Hematopoietic multipotent progenitor cell treated with erythropoietin and hydrocortisone succinate and interleukin-3 and kit ligand, for 4 days (in vitro differentiated cells): Measurements from ENCODE around the gene ADRA2B.
"Not testable (repeated sequence)": the region's sequence is repeated elsewhere in the genome, so short reads cannot be mapped to it uniquely, and the experiment has no call there.

Source experiments
- DNase-seq: peaks from one replicate; pipeline ENCODE4 v3.0.0-alpha.2; 2015

The ADRA2B gene

GRCh38 chr2:96085541-96086355, 30.6 kb downstream of the ADRA2B start:
- no peak for DNase-seq

- DNase-seq, result not testable (repeated sequence)
Observed at GRCh38 chr2:96084858-96085518, 31.4 kb downstream of the ADRA2B start.

DNA sequence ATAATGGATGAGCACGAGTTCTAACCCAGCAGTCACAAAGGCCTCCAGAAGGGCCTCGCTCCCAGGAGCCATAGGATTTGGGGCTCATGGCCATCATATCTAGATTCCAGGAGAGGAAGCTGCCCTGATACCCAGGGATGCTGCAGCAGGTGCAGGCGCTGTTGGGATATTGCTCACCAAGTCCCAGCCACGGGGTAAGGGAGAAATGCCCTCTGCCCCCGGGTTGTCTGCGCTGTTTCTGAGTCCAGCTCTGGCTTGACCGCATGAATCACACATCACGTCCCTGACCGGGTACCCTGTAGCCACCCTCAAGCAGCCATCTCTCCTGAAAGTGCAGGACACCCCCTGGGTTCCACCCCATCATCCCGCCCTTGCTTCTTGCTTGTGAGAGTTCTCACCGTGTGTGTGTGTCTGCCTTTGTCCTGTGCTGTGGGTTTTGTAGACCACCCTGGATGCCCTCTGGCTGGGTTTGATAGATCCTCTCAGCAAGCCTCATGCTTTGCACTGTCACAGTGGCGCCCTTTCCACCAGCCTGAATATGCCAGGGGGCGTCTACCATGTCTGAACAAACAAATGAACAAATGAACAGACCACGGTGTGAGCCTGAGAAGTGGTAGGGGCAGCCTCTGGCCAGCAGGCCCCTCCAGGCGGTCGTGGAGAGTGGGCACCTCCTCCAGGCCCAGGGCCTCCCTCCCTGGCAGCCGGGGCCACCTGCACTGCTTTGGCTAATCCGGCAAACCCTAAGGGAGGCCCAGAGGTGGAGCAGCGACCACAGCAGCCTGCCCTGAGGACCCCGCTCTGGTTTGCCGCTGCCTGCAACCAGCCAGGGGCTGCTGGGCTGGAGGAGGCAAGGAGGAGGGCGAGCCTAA, 32.1 kb downstream of the ADRA2B start:
- no peak for DNase-seq

- DNase-seq, result no peak
Observed at GRCh38 chr2:96083064-96083939, 33.1 kb downstream of the ADRA2B start.

DNA sequence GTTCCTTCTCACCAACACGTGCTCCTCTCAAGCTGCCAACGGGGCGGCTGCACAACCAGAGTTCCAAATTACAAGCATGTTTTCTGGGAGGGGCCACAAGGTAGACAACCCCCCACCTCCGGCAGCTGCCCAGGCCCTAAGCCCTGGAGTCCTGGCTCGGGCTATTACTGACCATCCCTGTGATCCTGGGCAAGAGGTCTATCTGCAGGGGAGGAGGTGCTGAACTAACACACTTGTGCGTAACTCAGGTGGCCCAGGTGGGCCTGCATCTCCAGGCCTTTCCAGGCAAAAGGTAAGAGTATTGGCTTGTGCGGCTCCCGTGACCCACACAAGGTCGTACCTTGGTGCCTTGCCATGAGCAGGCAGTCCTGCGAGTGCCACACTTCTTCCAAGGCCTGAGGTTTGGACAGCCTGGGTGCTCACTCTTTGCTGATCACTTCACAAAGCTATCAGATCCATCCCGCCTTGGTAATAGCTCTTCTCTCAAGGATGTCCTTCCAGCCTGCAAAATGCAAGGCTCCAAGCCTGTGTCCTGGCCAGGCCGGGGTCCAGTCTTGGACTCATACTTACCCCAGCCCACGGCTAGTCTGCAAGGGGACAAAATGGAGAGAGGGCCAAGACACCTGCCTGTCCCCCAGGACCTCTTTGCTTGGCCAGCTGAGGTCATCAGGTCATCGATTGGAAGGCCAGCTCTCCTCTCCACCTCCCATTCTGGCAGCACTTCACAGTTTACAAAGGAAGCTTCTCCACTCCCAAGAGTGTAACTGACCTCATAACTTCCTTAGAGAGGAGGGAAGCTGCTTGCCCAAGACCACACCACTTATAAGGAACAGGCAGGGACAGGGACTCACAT, 33.9 kb downstream of the ADRA2B start:
- no peak for DNase-seq

GRCh38 chr2:96081042-96081441, 35.3 kb downstream of the ADRA2B start:
- no peak for DNase-seq

DNA sequence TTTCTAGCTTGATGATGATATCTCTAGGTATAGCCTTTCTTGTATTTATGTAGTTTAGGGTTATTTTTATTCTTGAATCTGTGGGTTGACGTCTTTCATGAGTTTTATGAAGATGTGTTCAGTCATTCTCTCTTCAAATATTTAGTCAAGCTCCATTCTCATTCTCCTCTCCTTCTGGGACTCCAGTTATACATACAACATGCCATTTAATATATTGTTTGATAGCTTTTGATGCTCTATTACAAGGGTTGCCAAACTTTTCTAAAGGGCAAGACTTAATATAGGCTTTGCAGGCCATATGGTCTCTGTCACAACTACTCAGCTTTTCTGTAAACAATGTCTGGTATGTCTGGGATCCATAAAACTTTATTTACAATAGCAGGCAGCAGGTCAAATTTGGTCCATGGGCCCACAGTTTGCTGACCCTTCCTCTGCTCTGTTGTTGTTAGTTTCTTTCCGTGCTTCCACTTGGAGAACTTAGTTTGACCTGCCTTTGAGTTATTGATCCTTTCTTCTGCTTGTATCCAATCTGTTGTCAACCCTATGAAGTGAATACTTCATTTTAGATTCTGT, 41.1 kb downstream of the ADRA2B start:
- no peak for DNase-seq

DNA sequence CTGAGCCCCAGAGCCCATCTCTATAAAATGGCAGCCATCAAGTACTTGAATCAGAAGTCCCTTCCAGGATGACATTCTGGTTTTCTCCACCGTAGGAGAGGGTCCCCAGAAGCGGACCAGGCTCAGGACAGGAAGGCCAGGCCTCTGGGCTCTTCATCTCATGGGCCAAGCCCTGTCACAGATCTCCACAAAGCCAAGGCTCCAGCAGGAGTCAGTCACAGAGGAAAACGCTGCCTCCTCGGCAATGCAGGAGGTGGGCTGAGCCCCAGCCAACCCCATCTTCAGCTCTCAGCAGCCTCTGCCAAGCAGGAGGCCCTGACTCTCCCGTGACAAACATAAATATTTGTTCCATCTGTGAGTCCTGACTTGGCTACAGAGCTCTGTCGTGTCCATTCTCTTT, 42.2 kb downstream of the ADRA2B start:
- DNase-seq, result no peak

- DNase-seq, result no peak
Observed at GRCh38 chr2:96073170-96073775, 43.1 kb downstream of the ADRA2B start.

- DNase-seq, result no peak
Observed at GRCh38 chr2:96072746-96073145, 43.6 kb downstream of the ADRA2B start.

DNA sequence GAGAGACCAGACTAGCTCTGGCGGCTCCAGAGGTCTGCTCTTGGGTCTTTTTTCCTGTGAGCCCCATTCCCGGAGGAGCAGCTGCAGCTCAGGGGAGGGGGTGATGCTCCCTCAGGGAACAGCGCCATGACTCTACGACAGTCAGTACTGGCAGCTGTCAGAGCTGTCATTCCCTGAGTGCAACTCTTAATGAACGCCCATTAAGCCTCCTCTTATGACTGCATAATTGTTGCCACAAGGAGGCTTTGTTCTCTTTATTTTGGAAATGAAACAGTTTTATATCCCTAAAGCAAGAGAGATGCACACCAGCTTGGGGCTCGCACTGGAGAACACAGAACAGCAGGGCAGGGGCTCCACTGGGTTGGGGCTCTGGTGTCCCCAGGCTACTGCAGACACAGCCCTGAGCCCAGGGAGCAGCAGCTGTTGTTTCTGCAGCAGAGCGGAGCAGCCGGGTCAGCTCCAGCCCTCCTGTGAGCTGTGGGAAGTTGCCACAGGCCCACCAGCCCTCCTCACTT, 44.3 kb downstream of the ADRA2B start:
- DNase-seq, result not testable (repeated sequence)

GRCh38 chr2:96071087-96071976, 45.0 kb downstream of the ADRA2B start:
- DNase-seq, result not testable (repeated sequence)

DNA sequence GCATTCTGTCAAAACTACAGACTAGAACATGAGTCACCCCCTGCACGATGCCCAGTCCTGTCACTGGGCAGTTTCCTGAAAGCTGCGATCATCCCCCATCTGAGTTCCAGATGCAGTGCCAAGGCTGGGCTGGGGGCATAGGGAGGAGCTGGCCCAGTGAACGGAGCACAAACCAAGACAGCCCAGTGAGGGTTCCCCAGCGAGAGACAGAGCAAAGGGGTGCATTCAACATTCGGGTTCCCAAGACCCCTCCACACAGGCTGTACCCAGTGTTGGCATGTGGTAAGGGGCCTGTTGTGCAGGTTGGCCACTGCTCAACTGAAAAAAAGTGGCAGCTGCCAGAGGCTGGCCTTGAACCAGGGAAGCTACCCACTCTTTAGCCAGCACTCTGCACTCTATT, 46.0 kb downstream of the ADRA2B start:
- not testable (repeated sequence) for DNase-seq

DNA sequence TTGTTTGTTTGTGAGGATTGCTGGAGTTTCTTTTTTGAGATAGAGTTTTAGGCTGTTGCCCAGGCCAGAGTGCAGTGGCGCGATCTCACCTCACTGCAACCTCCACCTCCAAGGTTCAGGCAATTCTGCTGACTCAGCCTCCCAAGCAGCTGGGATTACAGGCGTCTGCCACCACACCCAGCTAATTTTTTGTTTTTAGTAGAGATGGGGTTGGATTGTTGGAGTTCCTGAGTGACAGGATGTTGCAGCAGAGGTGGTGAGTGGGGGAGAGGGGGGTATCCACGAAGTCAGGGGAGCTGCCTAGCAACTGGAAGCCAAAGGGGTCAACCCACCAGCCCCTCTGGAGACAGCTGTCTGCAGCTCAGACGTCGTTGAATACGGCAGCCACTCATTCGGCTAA, 46.5 kb downstream of the ADRA2B start:
- DNase-seq, result not testable (repeated sequence)

DNA sequence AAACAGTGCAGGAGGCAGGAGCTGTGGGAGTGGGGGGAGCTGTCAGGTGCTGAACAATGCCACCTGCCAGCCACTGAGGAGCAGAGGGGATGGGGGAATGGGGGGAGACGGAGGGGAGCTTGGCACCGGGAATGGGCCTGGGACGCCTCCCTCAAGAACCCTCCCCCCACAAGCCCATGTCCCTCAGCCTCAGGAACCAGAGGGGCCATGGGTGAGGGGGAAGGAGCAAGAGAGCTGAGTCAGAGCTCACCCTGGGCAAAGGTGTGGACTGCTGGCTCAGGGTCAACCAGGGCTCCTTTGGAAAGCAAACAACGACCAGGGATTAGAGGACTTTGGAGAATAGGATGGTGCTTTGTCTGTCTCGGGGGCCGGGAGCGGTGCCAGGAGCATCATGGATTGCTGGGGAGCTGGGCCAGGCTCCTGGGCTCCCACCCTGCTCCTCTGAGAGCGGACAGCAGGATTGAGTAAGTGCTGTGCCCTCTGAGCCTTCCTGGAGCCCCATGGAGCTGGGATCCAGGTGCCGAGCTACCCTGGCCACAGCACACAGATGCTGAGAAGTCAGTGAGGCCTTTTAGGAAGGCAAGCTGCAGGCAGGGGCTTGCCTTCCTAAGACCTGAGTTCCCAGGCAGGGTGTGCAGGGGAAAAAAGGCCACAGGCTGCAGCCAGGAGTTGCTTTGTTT, 48.3 kb downstream of the ADRA2B start:
- DNase-seq, result not testable (repeated sequence)

- DNase-seq, result not testable (repeated sequence)
Observed at GRCh38 chr2:96067098-96067660, 49.2 kb downstream of the ADRA2B start.

- not testable (repeated sequence) for DNase-seq
Observed at GRCh38 chr2:96066511-96066910, 49.9 kb downstream of the ADRA2B start.

- DNase-seq, result not testable (repeated sequence)
Observed at GRCh38 chr2:96065954-96066353, 50.4 kb downstream of the ADRA2B start.
